ENCODE measurements around the gene CT47A1. TPM values are rescaled to one million over a fixed set of nuclear protein-coding genes. Genes with fewer than 3 reads are reported as not detected.
"Not testable (repeated sequence)": the region's sequence is repeated elsewhere in the genome, so short reads cannot be mapped to it uniquely, and the experiment has no call there.

Gene CT47A1
- not detected in 2 replicates for total RNA-seq

DNA sequence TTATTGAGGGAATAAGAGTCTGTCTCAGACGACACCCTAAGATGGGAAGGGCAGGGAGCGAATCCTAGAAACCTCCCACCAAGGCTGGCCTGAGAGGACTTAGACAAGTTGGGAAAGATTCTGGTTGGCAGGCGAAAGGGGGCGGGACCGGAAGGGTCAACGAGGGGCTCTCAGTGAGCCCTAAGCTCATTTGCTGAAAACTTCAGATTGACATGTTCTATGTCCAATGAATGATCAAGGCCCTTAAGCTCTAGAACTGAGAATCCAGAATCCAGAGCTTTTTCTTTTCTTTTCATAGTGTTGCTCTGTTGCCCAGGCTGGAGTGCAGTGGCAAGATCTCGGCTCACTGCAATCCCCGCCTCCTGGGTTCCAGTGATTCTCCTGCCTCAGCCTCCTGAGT lies at the start of gene CT47A1:
Gene CT47A1 (minus strand): TSS at position 101 of the 400 bp plus-strand sequence. CDS start 231 bp downstream, outside the sequence.
- DNase-seq (ENCODE audit: low read depth in 2 of 2), result not testable (repeated sequence)

DNA sequence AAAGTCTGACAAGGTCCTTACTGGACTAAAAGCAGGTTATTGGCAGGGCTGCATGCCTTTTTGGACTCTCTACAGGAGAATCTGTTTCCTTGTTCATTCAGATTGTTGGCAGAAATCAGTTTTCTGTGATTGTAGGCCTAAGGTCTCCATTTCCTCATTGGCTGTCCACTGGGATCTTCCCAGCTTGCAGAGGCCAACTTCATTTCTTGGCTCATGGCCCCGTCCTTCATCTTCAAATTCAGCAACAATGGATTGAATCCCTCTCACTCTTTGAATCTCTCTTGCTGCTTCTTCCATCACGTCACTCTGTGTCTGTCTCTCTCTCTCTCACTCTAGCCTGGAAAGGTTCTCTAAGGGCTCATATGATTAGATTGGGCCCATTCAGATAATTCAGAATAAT lies 47.0 kb upstream of the CT47A1 start:
- no peak for DNase-seq (ENCODE audit: low read depth in 2 of 2)

DNA sequence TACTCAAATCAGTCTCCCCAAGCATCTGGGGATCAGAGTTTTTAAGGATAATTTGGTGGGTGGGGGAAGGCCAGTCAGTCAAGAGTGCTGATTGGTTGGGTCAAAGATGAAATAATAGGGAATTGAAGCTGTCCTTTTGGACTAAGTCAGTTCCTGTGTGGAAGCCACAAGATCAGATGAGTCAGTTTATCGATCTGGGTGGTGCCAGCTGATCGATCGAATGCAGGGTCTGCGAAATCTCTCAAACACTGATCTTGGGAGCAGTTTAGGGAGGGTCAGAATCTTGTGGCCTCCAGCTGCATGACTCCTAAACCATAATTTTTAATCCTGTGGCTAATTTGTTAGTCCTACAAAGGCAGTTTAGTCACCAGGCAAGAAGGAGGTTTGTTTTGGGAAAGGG lies 44.5 kb upstream of the CT47A1 start:
- no peak for DNase-seq (ENCODE audit: low read depth in 2 of 2)

DNA sequence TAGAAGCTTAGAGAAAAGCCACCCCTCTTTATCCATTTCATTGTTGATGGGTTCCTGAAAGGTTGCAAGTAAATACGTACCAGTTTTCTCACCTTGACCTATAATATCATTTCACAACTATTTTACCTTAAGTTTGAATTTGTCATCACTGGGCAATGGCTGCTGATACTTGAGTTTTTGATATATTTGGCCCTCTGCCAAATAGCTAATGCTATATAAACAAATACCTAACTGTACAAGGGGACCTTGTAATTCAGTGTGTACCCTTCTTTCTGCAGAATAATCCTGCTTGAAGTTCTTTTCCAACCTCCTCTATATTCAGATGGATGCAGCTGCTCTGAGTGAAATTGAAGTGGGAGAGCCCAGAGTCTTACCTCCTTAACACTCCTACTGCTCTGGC lies 42.9 kb upstream of the CT47A1 start:
- DNase-seq (ENCODE audit: low read depth in 2 of 2), result no peak

DNA sequence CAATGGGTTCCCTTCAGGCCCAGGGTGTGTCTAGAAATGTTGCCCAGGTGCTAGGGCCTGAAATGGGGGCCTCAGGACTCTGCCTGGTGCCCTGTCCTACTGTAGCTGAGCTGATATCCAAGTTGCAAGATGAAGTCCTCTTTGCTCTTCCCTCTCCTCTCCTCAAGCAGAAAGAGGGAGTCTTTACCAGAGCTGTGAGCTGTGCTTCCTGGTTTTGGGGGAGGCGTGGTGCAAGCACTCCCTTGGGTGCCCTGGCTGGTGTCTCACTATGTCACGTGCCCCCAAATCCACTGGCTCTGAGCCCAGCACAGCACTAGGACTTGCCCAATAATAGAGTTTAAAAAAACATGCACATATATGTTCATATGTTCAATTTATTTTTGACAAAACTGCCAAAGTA lies 29.3 kb upstream of the CT47A1 start:
- no peak for DNase-seq (ENCODE audit: low read depth in 2 of 2)

DNA sequence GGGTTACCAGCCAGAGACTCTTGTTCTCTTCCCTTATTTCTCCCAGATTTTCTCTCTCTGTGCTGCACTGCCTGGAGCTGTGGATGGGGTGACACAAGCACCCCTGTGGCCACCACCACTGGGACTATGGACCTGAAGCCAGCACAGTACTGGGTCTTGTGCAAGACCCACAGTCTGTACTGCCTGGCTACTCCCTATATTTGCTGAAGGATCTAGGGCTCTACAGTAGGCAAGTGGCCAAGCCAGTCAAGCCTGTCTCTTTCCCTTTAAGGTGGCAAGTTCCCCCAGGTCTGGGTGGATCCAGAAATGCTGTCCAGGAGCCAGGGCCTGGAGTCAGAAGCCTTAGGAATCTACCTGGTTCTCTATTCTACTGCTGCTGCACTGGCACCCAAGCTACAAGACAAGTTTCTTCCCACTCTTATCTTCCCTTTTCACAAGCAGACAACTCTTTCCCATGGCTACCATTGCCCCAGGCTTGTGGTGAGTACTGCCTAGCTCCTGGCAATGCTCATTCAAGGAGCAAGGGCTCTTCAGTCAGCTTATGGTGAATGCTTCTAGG lies 28.4 kb upstream of the CT47A1 start:
- no peak for DNase-seq (ENCODE audit: low read depth in 2 of 2)

DNA sequence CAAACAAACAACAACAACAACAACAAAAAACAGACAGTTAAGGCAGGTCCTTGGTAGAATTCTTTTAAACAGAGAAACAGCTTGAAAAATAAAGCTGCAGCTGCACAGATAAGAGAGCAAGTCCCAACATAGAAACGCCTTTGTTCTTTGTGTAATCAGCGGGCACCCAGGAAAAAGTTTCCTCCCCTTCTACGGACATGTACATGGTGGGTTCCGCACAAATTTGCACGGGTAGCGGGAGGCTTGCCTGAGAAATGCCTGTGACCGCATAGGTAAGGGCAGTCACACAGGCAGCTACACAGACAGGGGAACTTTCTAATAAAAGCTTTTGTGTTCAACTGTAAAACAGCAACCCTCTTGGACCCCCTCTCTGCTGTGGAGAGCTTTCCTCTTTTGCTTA lies 25.7 kb upstream of the CT47A1 start:
- no peak for DNase-seq (ENCODE audit: low read depth in 2 of 2)

DNA sequence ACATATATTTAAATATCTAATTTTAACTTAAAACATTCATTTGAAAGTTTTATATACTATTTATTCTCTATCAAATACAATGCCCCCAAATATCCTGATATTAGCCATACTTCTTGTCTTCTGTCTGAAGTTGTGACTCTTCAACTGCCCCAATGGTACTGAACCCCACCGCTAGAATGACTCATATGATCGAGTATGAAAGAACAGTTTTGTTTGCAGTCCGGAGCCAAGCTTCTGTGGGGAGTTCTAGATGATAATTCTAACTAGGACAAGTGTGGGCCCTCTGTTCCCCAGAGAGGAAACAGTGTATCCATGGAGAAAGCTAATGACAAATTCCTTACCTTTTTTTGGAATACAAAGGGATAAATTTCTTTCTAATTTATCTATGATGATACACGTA lies 24.7 kb upstream of the CT47A1 start:
- DNase-seq (ENCODE audit: low read depth in 2 of 2), result no peak

DNA sequence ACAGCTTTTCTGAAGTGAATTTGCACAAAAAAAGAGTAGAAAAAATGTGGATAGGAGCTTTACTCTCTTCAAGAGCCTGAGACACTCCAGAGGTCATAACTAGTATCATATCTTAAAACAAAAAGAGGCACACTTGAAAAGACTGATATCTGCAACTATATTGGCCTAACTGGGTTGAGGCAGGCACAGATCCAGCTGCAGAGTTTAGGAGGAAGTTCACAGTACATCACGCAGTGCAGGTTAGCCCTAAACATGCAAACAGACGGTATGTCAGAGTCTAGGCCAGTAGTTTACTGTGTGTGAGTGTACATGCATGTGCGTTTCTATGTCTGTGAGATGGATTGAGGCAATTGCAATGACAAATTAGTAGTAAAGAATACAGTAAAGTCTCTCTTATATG lies 24.2 kb upstream of the CT47A1 start:
- DNase-seq (ENCODE audit: low read depth in 2 of 2), result no peak

DNA sequence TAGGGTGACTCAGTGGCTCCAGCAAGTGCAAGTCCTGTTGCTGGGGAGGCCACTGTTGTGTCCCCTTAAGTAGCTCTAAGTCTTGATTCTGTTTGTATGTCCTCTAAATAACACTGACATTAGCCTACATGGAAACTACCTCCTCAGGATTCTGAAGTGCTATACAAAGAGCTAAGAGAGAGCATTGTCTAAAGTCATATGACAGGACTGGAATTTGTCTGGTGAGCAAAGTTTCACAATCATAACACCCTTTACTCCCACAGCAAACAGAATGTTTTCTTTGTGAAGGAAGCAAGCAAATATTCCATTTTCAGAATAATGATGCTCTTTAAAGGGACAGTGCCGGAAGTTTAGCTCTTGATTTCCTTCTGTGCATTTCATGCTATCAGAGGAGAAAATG lies 23.4 kb upstream of the CT47A1 start:
- no peak for DNase-seq (ENCODE audit: low read depth in 2 of 2)

DNA sequence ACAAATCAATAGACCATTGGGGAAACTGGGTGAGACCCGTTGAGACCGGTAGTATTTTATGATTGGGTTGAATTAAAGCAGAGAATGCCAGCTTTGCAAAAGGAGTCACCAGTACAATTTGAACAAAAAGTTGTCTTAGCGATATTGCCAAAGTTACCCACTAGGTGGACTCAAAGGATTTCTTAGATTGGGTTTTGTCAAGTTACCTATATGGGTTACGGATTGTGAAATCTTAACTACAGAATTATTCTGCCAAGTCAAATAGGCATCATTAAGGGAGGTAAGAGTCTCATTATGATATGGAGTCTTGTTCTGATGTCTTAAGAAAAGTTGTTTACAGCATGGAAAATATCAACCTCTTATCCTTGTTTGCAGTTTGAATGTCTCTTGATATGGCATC lies 15.0 kb upstream of the CT47A1 start:
- DNase-seq (ENCODE audit: low read depth in 2 of 2), result no peak

DNA sequence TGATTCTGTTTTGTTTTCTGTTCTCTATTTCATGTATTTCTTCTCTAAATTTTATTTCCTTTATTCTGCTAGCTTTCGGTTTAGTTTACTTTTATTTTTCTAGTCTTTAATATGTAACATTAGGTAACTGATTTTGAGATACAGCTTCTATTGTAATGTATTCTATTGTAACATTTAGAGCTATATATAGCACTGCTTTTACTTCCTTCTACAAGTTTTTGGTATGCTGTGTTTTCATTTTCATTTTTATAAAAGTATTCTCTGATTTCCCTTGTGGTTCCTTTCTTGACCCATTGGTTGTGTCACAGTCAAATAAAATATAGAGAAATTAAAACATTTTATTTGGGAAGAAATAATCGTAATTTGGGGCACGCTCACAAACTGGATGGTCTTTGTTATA lies 13.9 kb upstream of the CT47A1 start:
- DNase-seq (ENCODE audit: low read depth in 2 of 2), result no peak

DNA sequence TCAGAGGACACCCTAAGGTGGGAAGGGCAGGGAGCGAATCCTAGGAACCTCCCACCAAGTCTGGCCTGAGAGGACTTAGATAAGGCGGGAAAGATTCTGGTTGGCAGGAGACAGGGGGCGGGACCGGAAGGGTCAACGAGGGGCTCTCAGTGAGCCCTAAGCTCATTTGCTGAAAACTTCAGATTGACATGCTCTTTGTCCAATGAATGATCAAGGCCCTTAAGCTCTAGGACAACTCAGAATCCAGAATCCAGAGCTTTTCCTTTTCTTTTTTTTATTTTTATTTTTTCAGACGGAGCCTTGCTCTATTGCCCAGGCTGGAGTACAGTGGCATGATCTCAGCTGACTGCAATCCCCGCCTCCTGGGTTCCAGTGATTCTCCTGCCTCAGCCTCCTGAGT lies 29.1 kb downstream of the CT47A1 start, which contains the start of gene CT47A7:
Gene CT47A7 (minus strand): TSS at position 101 of the 400 bp plus-strand sequence. CDS start 255 bp downstream, outside the sequence.
- DNase-seq (ENCODE audit: low read depth in 2 of 2), result not testable (repeated sequence)

Other genes starting within 250 kb of the CT47A1 start
- gene CT47B1, start 109.9 kb downstream of the CT47A1 start, total RNA-seq, result not detected in 2 replicates
- not detected in 2 replicates for gene CT47A11, start 48.6 kb downstream of the CT47A1 start, total RNA-seq
- not detected in 2 replicates for gene CT47A10, start 43.7 kb downstream of the CT47A1 start, total RNA-seq
- gene CT47A9, start 38.9 kb downstream of the CT47A1 start, total RNA-seq, result not detected in 2 replicates
- not detected in 2 replicates for gene CT47A8, start 34.0 kb downstream of the CT47A1 start, total RNA-seq
- not detected in 2 replicates for gene CT47A7, start 29.2 kb downstream of the CT47A1 start, total RNA-seq
- gene CT47A6, start 24.3 kb downstream of the CT47A1 start, total RNA-seq, result not detected in 2 replicates
- not detected in 2 replicates for gene CT47A5, start 19.4 kb downstream of the CT47A1 start, total RNA-seq
- not detected in 2 replicates for gene CT47A4, start 14.6 kb downstream of the CT47A1 start, total RNA-seq
- gene CT47A3, start 9.7 kb downstream of the CT47A1 start, total RNA-seq, result not detected in 2 replicates
- not detected in 2 replicates for gene CT47A2, start 4.8 kb downstream of the CT47A1 start, total RNA-seq
- 0.51 and 0.63 TPM in 2 replicates for gene GLUD2, start 61.9 kb upstream of the CT47A1 start, total RNA-seq